GM12878 (cell line): ENCODE results near the gene USP5. TPM values are rescaled to one million over a fixed set of nuclear protein-coding genes. Genes with fewer than 3 reads are reported as not detected.

Experiments used
- ATAC-seq: fragments of 200-7000 bp; cut with Tn5 transposase; 3 replicates; pipeline ENCODE4 v1.9.1; 2020; ENCODE audit warnings: mild to moderate bottlenecking, moderate library complexity
- BruUV-seq: library from RNA; stranded (reverse); fragments of 400-500 nt; replicated peaks from 2 replicates; lab custom pipeline; 2021; lab: Mats Ljungman, UMichigan
- CTCF ChIA-PET: fragments of 300-600 bp; sonication (Branson Sonifier 250); formaldehyde crosslinking; extraction: SDS; loops from one replicate; lab custom pipeline; 2021; ENCODE audit warnings: inconsistent platforms; lab: Yijun Ruan, JAX
- POLR2A ChIA-PET: fragments of 350-600 bp; formaldehyde crosslinking; extraction: SDS; loops from one replicate; lab custom pipeline; 2021; ENCODE audit warnings: inconsistent platforms; lab: Charles Lee
- RAD21 ChIA-PET: fragments of 300-600 bp; sonication (Branson Sonifier 250); formaldehyde crosslinking; loops from one replicate; lab custom pipeline; 2023; ENCODE audit warnings: antibody characterized with exemption; ENCODE audit not compliant: unreplicated experiment; lab: Charles Lee
- SMC1A ChIA-PET: fragments of 300-600 bp; sonication (Branson Sonifier 250); formaldehyde crosslinking; loops from one replicate; lab custom pipeline; 2023; ENCODE audit not compliant: unreplicated experiment, uncharacterized antibody; lab: Charles Lee
- DNase-seq: peaks from one replicate; pipeline ENCODE4 v3.0.0-alpha.2; 2011; ENCODE audit warnings: low read depth, low spot score
- FAIRE-seq: peaks from 3 replicates; lab custom pipeline; 2011; peaks lifted over from hg19 to GRCh38; lab: Jason Lieb, UNC
- H2AFZ ChIP-seq: 2 replicates; pipeline ENCODE4 v1.6.0; 2011; ENCODE audit warnings: low read depth, low read length, control low read depth; ENCODE audit not compliant: control insufficient read depth
- H3K27ac ChIP-seq: 2 replicates; pipeline ENCODE4 v1.5.1; 2011; ENCODE audit warnings: control low read depth; ENCODE audit not compliant: control insufficient read depth, insufficient read depth
- H3K27me3 ChIP-seq, 2 experiments: replicated peaks in 1 of 2; 2 replicates each; pipeline versions ENCODE4 v1.6.0 to v1.6.1; 2011; ENCODE audit warnings: low read length in 1 of 2; ENCODE audit not compliant: control insufficient read depth in 2 of 2, insufficient read depth in 2 of 2
- H3K36me3 ChIP-seq, 2 experiments: 2 replicates each; pipeline ENCODE4 v1.5.1; 2011; ENCODE audit warnings: low read length in 1 of 2; ENCODE audit not compliant: control insufficient read depth in 2 of 2, insufficient read depth in 2 of 2
- H3K4me1 ChIP-seq: 2 replicates; pipeline ENCODE4 v1.6.1; 2011; ENCODE audit warnings: mild to moderate bottlenecking, low read length, moderate library complexity, mixed read lengths; ENCODE audit not compliant: control insufficient read depth, insufficient read depth
- H3K4me2 ChIP-seq: 2 replicates; pipeline ENCODE4 v1.6.0; 2011; ENCODE audit warnings: control low read depth; ENCODE audit not compliant: control insufficient read depth, insufficient read depth
- H3K4me3 ChIP-seq: fragments of 200-600 bp; sonication (generic); 2 replicates; pipeline ENCODE4 v1.5.1; 2016
- H3K79me2 ChIP-seq: 2 replicates; pipeline ENCODE4 v1.6.0; 2011; ENCODE audit warnings: low read length; ENCODE audit not compliant: control insufficient read depth, insufficient read depth
- H3K9ac ChIP-seq: 2 replicates; pipeline ENCODE4 v1.8.0; 2011; ENCODE audit warnings: low read length, control low read depth, mixed read lengths; ENCODE audit not compliant: control insufficient read depth, insufficient read depth
- H3K9me3 ChIP-seq: replicated peaks from 3 replicates; pipeline ENCODE4 v1.5.1; 2011; ENCODE audit warnings: mild to moderate bottlenecking, low read length; ENCODE audit not compliant: control insufficient read depth, insufficient read depth
- H4K20me1 ChIP-seq: 2 replicates; pipeline ENCODE4 v1.6.0; 2011; ENCODE audit not compliant: control insufficient read depth, insufficient read depth
- CBX3 ChIP-seq: fragments of 200-600 bp; sonication (generic); IDR thresholded peaks from 2 replicates; pipeline ENCODE4 v1.6.1; 2016; ENCODE audit warnings: low read depth, borderline replicate concordance
- E2F8 ChIP-seq: fragments of 450-650 bp; IDR thresholded peaks from 2 replicates; pipeline ENCODE4 v1.6.1; 2018; ENCODE audit warnings: mild to moderate bottlenecking, low read depth, moderate library complexity; ENCODE audit not compliant: partially characterized antibody
- ETV6 ChIP-seq, 2 experiments: fragments of 450-650 bp in 1 of 2; IDR thresholded peaks in 1 of 2; conservative IDR thresholded peaks in 1 of 2; 2 replicates each; pipeline ENCODE4 v1.6.1; 2014; ENCODE audit warnings: antibody characterized with exemption in 1 of 2, borderline replicate concordance in 1 of 2, low read depth in 1 of 2, mild to moderate bottlenecking in 1 of 2, moderate library complexity in 1 of 2
- FOXM1 ChIP-seq: IDR thresholded peaks from 2 replicates; pipeline ENCODE4 v1.6.1; 2012; ENCODE audit warnings: low read depth, mild to moderate bottlenecking, inconsistent platforms, low read length, moderate library complexity
- IKZF2 ChIP-seq, 2 experiments: fragments of 450-650 bp; IDR thresholded peaks; 2 replicates each; pipeline ENCODE4 v1.6.1; 2017; ENCODE audit warnings: mild to moderate bottlenecking in 2 of 2, moderate library complexity in 2 of 2
- KAT2A ChIP-seq: conservative IDR thresholded peaks from 2 replicates; pipeline ENCODE4 v1.6.1; 2011; ENCODE audit warnings: low read depth, low read length; ENCODE audit not compliant: control insufficient read depth
- MEF2A ChIP-seq: IDR thresholded peaks from 2 replicates; pipeline ENCODE4 v1.6.1; 2011; ENCODE audit warnings: low read depth, mild to moderate bottlenecking, low read length, moderate library complexity; ENCODE audit not compliant: insufficient read depth
- MXI1 ChIP-seq: fragments of 150-350 bp; IDR thresholded peaks from 2 replicates; pipeline ENCODE4 v1.6.1; 2011; ENCODE audit warnings: low read depth, mild to moderate bottlenecking, inconsistent platforms, low read length, improper control_type of control experiment
- PAX5 ChIP-seq: IDR thresholded peaks from 2 replicates; pipeline ENCODE4 v1.6.1; 2011; ENCODE audit warnings: low read depth, low read length, borderline replicate concordance
- PML ChIP-seq: IDR thresholded peaks from 2 replicates; pipeline ENCODE4 v1.6.1; 2012; ENCODE audit warnings: low read length, inconsistent platforms
- RAD51 ChIP-seq: fragments of 450-650 bp; IDR thresholded peaks from 2 replicates; pipeline ENCODE4 v1.6.1; 2016; ENCODE audit warnings: moderate library complexity, mild to moderate bottlenecking, inconsistent platforms
- RBBP5 ChIP-seq: fragments of 200-600 bp; sonication (generic); conservative IDR thresholded peaks from 2 replicates; pipeline ENCODE4 v1.6.1; 2016
- RELA ChIP-seq: fragments of 450-650 bp; IDR thresholded peaks from 2 replicates; pipeline ENCODE4 v1.8.0; 2014; ENCODE audit warnings: borderline replicate concordance; ENCODE audit not compliant: partially characterized antibody
- RUNX3 ChIP-seq: IDR thresholded peaks from 2 replicates; pipeline ENCODE4 v1.6.1; 2012; ENCODE audit warnings: low read length, inconsistent platforms
- STAT3 ChIP-seq: IDR thresholded peaks from 2 replicates; pipeline ENCODE4 v1.6.1; 2011; ENCODE audit warnings: low read depth, low read length, improper control_type of control experiment
- TCF3 ChIP-seq: IDR thresholded peaks from 2 replicates; pipeline ENCODE4 v1.6.1; 2012; ENCODE audit warnings: low read depth, mild to moderate bottlenecking, low read length, borderline replicate concordance; ENCODE audit not compliant: insufficient read depth
- WRNIP1 ChIP-seq: IDR thresholded peaks from 2 replicates; pipeline ENCODE4 v1.6.1; 2011; ENCODE audit warnings: low read depth, low read length, improper control_type of control experiment, borderline replicate concordance
- YBX1 ChIP-seq: fragments of 450-650 bp; IDR thresholded peaks from 2 replicates; pipeline ENCODE4 v1.6.1; 2016; ENCODE audit warnings: antibody characterized with exemption
- ZZZ3 ChIP-seq: IDR thresholded peaks from 2 replicates; pipeline ENCODE4 v1.6.1; 2011; ENCODE audit warnings: low read depth; ENCODE audit not compliant: control insufficient read depth, insufficient read length
- WGBS: methylation state at CpG from one replicate; pipeline ENCODE4 v1.1.6; 2016; ENCODE audit warnings: low lambda C conversion rate; ENCODE audit not compliant: insufficient replicate concordance, insufficient coverage; ENCODE audit errors: missing lambda C conversion rate; 5-methylcytosine and 5-hydroxymethylcytosine counted together
- in situ Hi-C: fragments of 300-500 bp; cut with MboI; formaldehyde crosslinking; loops from 9 replicates; pipeline ENCODE4 v1.14.3; 2018; ENCODE audit warnings: mixed read lengths
- intact Hi-C: fragments of 100-400 bp; cut with micrococcal nuclease; formaldehyde crosslinking; loops from one replicate; pipeline ENCODE4 v1.14.2; 2022; ENCODE audit not compliant: unreplicated experiment
- polyA plus RNA-seq, 11 experiments: library from polyadenylated mRNA; depleted of rRNA in 4 of 11; unstranded in 6 of 11; stranded (reverse) in 5 of 11; fragments of >200 nt; fragmentation: Nextera tagmentation in 4 of 11; fragmentation: Illumina TruSeq in 1 of 11; extraction: Ambion mirVana in 4 of 11; extraction: Trizol in 1 of 11; gene quantifications; 1 replicate in 1 of 11; 2 replicates in 10 of 11; pipeline versions ENCODE4 v1.2.1 to v1.2.3, GENCODE V29; 2011 to 2016; ENCODE audit warnings: inconsistent platforms in 2 of 11, missing spikeins in 2 of 11, low read depth in 1 of 11
- total RNA-seq, 4 experiments: library from RNA; depleted of rRNA in 3 of 4; stranded (reverse); fragments of >200 nt in 3 of 4; fragmentation: Illumina TruSeq in 1 of 4; extraction: Trizol in 1 of 4; gene quantifications; 2 replicates each; pipeline versions ENCODE4 v1.2.1 to v1.2.3, GENCODE V29; 2013 to 2021
- TF ChIP-seq, protein P1 (sequence below): IDR thresholded peaks from 2 replicates; pipeline ENCODE4 v1.6.1; 2011; ENCODE audit warnings: low read depth, mild to moderate bottlenecking, low read length, moderate library complexity, borderline replicate concordance; ENCODE audit errors: extremely low read depth

Gene USP5
- total and polyA plus RNA-seq, 10 of the 15 experiments (the other 5 are each of a cell fraction or from before 2014, with no cell fraction given) = 2.5 to 124 (median 74.6) TPM

DNA sequence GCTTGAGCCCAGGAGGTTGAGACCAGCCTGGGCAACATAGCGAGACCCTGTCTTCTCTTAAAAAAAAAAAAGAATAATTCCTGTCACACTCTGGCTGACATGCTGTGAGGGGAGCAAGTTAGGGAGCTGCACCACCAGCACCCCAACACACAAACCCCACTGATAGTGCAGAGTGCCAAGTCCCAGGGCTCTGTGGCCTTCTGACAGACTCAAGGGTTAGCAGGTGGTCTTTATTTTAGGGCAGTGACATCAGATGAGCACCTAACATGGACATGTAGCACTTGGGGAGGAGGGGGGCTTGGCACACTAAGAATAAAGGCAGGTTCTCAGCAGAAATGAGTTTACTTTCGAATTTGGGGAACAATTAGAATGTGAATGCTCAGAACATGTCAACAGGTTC is 6.8 kb downstream of the USP5 start:
- Histone ChIP-seq H2AFZ (no peak overlapping the region), H3K4me1 (peaks cover 3% of the 10 kb centered on the region; the same call in 1 of the 2 replicates), H3K9me3 (no peaks in the 10 kb centered on the region), H3K4me2 (no peak overlapping the region), H3K9ac (no peak overlapping the region), H3K27ac (no peak overlapping the region), H3K36me3 (peaks cover 47 to 50% of the 10 kb centered on the region in 2 experiments), H3K4me3 (no peak overlapping the region), H4K20me1 (no peaks in the 10 kb centered on the region), H3K79me2 (peaks cover 8% of the 10 kb centered on the region), H3K27me3 (no peaks in the 10 kb centered on the region)
- RAD21 ChIA-PET = no interaction called here
- POLR2A ChIA-PET = interaction anchor here (1.4 kb wide), 1 partner anchor 10 kb away, joined by 3 read pairs; no protein-coding TSS in a partner anchor
- CTCF ChIA-PET = interaction anchor here (1.5 kb wide), 1 partner anchor 23 kb away, joined by 3 read pairs; no protein-coding TSS in a partner anchor
- intact Hi-C loops (no loop called here), in situ Hi-C loops (no loop called here)
- 63% methylated on average over 2 of the region's 2 CpGs for WGBS
- ATAC-seq = no peak
- SMC1A ChIA-PET = no interaction called here
- no TSS peak for BruUV-seq
- FAIRE-seq = no peak
- DNase-seq = no peak
- no peak for TF ChIP-seq ZZZ3
- TF ChIP-seq RELA = no peak
- no peak for TF ChIP-seq STAT3
- no peak for TF ChIP-seq TCF3
- TF ChIP-seq ETV6 (conservative IDR thresholded peaks at IDR 0.05 in 1 of 2, IDR thresholded peaks at IDR 0.05 in 1 of 2; ENCODE audit: borderline replicate concordance in 1 of 2, low read depth in 1 of 2) = no peak
- TF ChIP-seq CBX3 = no peak
- TF ChIP-seq E2F8 = no peak
- TF ChIP-seq IKZF2 (IDR thresholded peaks at IDR 0.05) = no peak
- no peak for TF ChIP-seq WRNIP1
- no peak for TF ChIP-seq RUNX3
- no peak for TF ChIP-seq MXI1
- TF ChIP-seq RAD51 = no peak
- no peak for TF ChIP-seq FOXM1
- TF ChIP-seq PML = no peak
- no peak for TF ChIP-seq MEF2A
- TF ChIP-seq YBX1 = no peak
- no peak for TF ChIP-seq RBBP5
- TF ChIP-seq, protein P1, sequence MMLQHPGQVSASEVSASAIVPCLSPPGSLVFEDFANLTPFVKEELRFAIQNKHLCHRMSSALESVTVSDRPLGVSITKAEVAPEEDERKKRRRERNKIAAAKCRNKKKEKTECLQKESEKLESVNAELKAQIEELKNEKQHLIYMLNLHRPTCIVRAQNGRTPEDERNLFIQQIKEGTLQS = no peak
- no peak for TF ChIP-seq KAT2A
- TF ChIP-seq PAX5 = no peak
